RWPE2 (cell line): ENCODE results near the gene ZSCAN4.

Experiments
- ATAC-seq: fragments of 200-7000 bp; cut with Tn5 transposase; 3 replicates; pipeline ENCODE4 v1.9.1; 2021; ENCODE audit warnings: low read depth
- DNase-seq: peaks from one replicate; pipeline ENCODE4 v3.0.0-alpha.2; 2020; ENCODE audit warnings: low spot score
- H3K27ac ChIP-seq: fragments of 450-650 bp; 2 replicates; pipeline ENCODE4 v1.5.1; 2017; ENCODE audit warnings: mild to moderate bottlenecking; ENCODE audit not compliant: poor library complexity, severe bottlenecking
- H3K27me3 ChIP-seq: fragments of 250-450 bp; sonication (Bioruptor Pico); 2 replicates; pipeline ENCODE4 v1.5.1; 2021; ENCODE audit warnings: mild to moderate bottlenecking, moderate library complexity; ENCODE audit not compliant: insufficient read depth, poor library complexity, severe bottlenecking
- H3K36me3 ChIP-seq: fragments of 250-450 bp; sonication (Bioruptor Pico); 2 replicates; pipeline ENCODE4 v1.5.1; 2020; ENCODE audit warnings: low read depth, mild to moderate bottlenecking, moderate library complexity
- H3K4me1 ChIP-seq: fragments of 250-450 bp; sonication (Bioruptor Pico); 2 replicates; pipeline ENCODE4 v1.5.1; 2021; ENCODE audit warnings: mild to moderate bottlenecking, moderate library complexity; ENCODE audit not compliant: insufficient read depth, poor library complexity, severe bottlenecking
- H3K4me3 ChIP-seq: fragments of 250-450 bp; sonication (Bioruptor Pico); 2 replicates; pipeline ENCODE4 v1.5.1; 2021; ENCODE audit warnings: mild to moderate bottlenecking, moderate library complexity; ENCODE audit not compliant: severe bottlenecking
- H3K9me3 ChIP-seq: fragments of 250-450 bp; sonication (Bioruptor Pico); 2 replicates; pipeline ENCODE4 v1.5.1; 2021; ENCODE audit warnings: mild to moderate bottlenecking, moderate library complexity; ENCODE audit not compliant: severe bottlenecking
- CTCF ChIP-seq: fragments of 450-650 bp; IDR thresholded peaks from one replicate; pipeline ENCODE4 v1.5.1; 2017; ENCODE audit warnings: mild to moderate bottlenecking, moderate library complexity; ENCODE audit not compliant: poor library complexity, severe bottlenecking

Gene ZSCAN4

GRCh38 chr19:57720878-57721277 is 52.1 kb downstream of the ZSCAN4 start:
- Histone ChIP-seq H3K9me3 (peaks cover 5% of the 10 kb centered on the region), H3K4me1 (no peaks in the 10 kb centered on the region), H3K36me3 (peaks cover 29% of the 10 kb centered on the region), H3K4me3 (no peak overlapping the region), H3K27me3 (no peaks in the 10 kb centered on the region), H3K27ac (no peak overlapping the region)
- no peak for TF ChIP-seq CTCF
- ATAC-seq, result no peak
- no peak for DNase-seq
